GM10266 (cell line): Measurements from ENCODE around the gene ZNF24.

Source experiments
- DNase-seq: peaks from one replicate; pipeline ENCODE4 v3.0.0; 2012; ENCODE audit errors: extremely low spot score
- TF ChIP-seq, protein P1 (sequence below): IDR thresholded peaks from 2 replicates; pipeline ENCODE4 v1.5.1; 2012; ENCODE audit warnings: mild to moderate bottlenecking, low read depth; ENCODE audit not compliant: control insufficient read depth, insufficient read depth; ENCODE audit errors: missing control alignments

The ZNF24 gene

GRCh38 chr18:35328868-35329267, 15.4 kb downstream of the ZNF24 start:
- no peak for DNase-seq
- TF ChIP-seq, protein P1, sequence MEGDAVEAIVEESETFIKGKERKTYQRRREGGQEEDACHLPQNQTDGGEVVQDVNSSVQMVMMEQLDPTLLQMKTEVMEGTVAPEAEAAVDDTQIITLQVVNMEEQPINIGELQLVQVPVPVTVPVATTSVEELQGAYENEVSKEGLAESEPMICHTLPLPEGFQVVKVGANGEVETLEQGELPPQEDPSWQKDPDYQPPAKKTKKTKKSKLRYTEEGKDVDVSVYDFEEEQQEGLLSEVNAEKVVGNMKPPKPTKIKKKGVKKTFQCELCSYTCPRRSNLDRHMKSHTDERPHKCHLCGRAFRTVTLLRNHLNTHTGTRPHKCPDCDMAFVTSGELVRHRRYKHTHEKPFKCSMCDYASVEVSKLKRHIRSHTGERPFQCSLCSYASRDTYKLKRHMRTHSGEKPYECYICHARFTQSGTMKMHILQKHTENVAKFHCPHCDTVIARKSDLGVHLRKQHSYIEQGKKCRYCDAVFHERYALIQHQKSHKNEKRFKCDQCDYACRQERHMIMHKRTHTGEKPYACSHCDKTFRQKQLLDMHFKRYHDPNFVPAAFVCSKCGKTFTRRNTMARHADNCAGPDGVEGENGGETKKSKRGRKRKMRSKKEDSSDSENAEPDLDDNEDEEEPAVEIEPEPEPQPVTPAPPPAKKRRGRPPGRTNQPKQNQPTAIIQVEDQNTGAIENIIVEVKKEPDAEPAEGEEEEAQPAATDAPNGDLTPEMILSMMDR, result no peak

DNA sequence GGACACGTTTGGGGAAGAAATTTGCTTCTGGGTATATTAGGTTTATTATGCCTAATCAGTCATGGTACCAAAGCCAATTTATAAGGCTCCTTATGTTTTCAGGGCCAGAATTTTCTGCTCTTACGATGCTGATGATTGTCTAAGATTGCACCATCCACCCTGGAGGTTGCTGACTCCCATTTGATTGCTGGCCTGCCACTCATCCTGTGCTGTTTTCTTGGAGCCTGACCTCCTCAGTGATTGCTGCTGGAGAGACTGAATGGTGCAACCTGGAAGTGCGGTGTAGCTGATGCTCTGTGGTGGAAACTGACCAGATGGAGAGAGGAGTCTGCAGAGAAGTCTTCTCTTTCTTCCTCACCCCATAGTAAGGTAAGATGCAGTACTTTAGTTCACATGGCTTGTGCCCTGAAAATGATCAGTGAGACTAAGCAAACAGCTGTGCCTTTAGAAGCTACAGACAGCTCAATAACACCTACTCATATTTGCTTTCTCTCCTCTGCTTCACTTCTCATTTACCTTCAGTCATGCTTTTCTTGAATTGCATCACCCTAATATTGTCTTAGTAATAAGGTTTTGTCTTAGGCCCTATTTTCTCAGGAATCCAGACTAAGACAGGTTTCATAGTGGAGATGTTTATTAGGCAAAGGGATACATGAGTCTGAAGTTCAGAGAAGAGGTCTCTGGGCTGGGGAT, 17.4 kb downstream of the ZNF24 start:
- TF ChIP-seq, protein P1, result no peak
- DNase-seq, result no peak

- TF ChIP-seq, protein P1, result no peak
- no peak for DNase-seq
Observed at GRCh38 chr18:35324926-35325655, 19.1 kb downstream of the ZNF24 start.

- no peak for DNase-seq
- TF ChIP-seq, protein P1, result no peak
Observed at GRCh38 chr18:35322486-35323458, 21.4 kb downstream of the ZNF24 start.

DNA sequence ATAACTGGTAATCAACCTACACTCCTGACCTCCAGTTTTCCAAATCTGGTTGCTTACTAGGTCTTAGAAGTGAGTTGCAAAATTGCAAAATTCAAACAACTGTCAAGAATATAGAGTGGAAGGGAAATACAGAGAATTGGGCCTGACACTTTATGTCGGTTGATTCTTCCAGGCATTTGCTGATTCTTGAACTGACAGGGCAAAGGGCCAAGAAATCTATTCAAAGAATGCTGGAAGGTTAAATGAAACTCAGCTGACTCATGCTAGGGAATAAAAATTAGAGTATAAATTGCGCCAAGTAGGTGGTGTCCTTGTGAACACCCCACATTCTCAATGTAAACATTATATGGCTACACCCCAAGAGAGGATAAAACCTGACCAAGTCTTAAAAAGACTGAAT, 32.7 kb downstream of the ZNF24 start:
- DNase-seq, result no peak
- TF ChIP-seq, protein P1, result no peak

- TF ChIP-seq, protein P1, result no peak
- no peak for DNase-seq
Observed at GRCh38 chr18:35306588-35307250, 37.5 kb downstream of the ZNF24 start.
